KMS-11 (cell line): Measurements from ENCODE around the gene TMEM225B.
"Not testable (repeated sequence)": the region's sequence is repeated elsewhere in the genome, so short reads cannot be mapped to it uniquely, and the experiment has no call there.

ENCODE experiments used
- H2AFZ ChIP-seq: fragments of 200-600 bp; sonication (generic); 2 replicates; pipeline ENCODE4 v1.6.1; 2016; ENCODE audit warnings: antibody characterized with exemption, mixed run types, low read depth
- H3K27ac ChIP-seq: fragments of 200-600 bp; sonication (generic); 2 replicates; pipeline ENCODE4 v1.6.1; 2016; ENCODE audit warnings: mild to moderate bottlenecking, mixed run types
- H3K27me3 ChIP-seq: fragments of 200-600 bp; sonication (generic); 2 replicates; pipeline ENCODE4 v1.6.1; 2017; ENCODE audit warnings: mild to moderate bottlenecking, low read depth, mixed run types, moderate library complexity; ENCODE audit not compliant: insufficient read depth
- H3K36me3 ChIP-seq: fragments of 200-600 bp; sonication (generic); 2 replicates; pipeline ENCODE4 v1.6.1; 2017; ENCODE audit warnings: mild to moderate bottlenecking, mixed run types; ENCODE audit not compliant: insufficient read depth
- H3K4me1 ChIP-seq: fragments of 200-600 bp; sonication (generic); 2 replicates; pipeline ENCODE4 v1.6.1; 2016; ENCODE audit warnings: mild to moderate bottlenecking, low read depth, mixed run types; ENCODE audit not compliant: poor library complexity, severe bottlenecking
- H3K4me2 ChIP-seq: fragments of 200-600 bp; sonication (generic); 2 replicates; pipeline ENCODE4 v1.7.0; 2016; ENCODE audit warnings: mild to moderate bottlenecking, mixed run types
- H3K4me3 ChIP-seq: fragments of 200-600 bp; sonication (generic); IDR thresholded peaks from 2 replicates; pipeline ENCODE4 v1.6.1; 2017; ENCODE audit warnings: low read depth, low read length, mixed read lengths; ENCODE audit not compliant: insufficient read depth
- H3K79me2 ChIP-seq: fragments of 200-600 bp; sonication (generic); 2 replicates; pipeline ENCODE4 v1.6.1; 2016; ENCODE audit warnings: low read depth, mixed run types; ENCODE audit not compliant: insufficient read depth
- H3K9ac ChIP-seq: fragments of 200-600 bp; sonication (generic); 2 replicates; pipeline ENCODE4 v1.6.1; 2016; ENCODE audit warnings: mild to moderate bottlenecking, mixed run types
- H4K20me1 ChIP-seq: fragments of 200-600 bp; sonication (generic); 2 replicates; pipeline ENCODE4 v1.6.1; 2016; ENCODE audit warnings: mild to moderate bottlenecking, mixed run types; ENCODE audit not compliant: insufficient read depth
- TF ChIP-seq, protein P1 (sequence below): fragments of 200-600 bp; sonication (generic); conservative IDR thresholded peaks from 2 replicates; pipeline ENCODE4 v1.6.1; 2017; ENCODE audit warnings: low read depth, mild to moderate bottlenecking, antibody characterized with exemption, low read length, moderate library complexity, mixed read lengths

The TMEM225B gene

GRCh38 chr7:99644431-99644830 lies 46.4 kb downstream of the TMEM225B start:
- H3K27me3 ChIP-seq, result no peaks in the 10 kb centered on the region
- H2AFZ ChIP-seq, result no peak overlapping the region
- H3K79me2 ChIP-seq, result no peaks in the 10 kb centered on the region
- no peaks in the 10 kb centered on the region for H3K36me3 ChIP-seq
- no peaks in the 10 kb centered on the region for H3K4me1 ChIP-seq
- TF ChIP-seq, protein P1, sequence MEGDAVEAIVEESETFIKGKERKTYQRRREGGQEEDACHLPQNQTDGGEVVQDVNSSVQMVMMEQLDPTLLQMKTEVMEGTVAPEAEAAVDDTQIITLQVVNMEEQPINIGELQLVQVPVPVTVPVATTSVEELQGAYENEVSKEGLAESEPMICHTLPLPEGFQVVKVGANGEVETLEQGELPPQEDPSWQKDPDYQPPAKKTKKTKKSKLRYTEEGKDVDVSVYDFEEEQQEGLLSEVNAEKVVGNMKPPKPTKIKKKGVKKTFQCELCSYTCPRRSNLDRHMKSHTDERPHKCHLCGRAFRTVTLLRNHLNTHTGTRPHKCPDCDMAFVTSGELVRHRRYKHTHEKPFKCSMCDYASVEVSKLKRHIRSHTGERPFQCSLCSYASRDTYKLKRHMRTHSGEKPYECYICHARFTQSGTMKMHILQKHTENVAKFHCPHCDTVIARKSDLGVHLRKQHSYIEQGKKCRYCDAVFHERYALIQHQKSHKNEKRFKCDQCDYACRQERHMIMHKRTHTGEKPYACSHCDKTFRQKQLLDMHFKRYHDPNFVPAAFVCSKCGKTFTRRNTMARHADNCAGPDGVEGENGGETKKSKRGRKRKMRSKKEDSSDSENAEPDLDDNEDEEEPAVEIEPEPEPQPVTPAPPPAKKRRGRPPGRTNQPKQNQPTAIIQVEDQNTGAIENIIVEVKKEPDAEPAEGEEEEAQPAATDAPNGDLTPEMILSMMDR, result no peak
- no peak overlapping the region for H3K9ac ChIP-seq
- no peaks in the 10 kb centered on the region for H4K20me1 ChIP-seq
- no peak overlapping the region for H3K27ac ChIP-seq
- no peak overlapping the region for H3K4me2 ChIP-seq
- no peak overlapping the region for H3K4me3 ChIP-seq

GRCh38 chr7:99645590-99645989 lies 47.5 kb downstream of the TMEM225B start:
- Histone ChIP-seq H3K9ac (no peak overlapping the region), H3K4me1 (no peaks in the 10 kb centered on the region), H3K27me3 (no peaks in the 10 kb centered on the region), H3K4me2 (no peak overlapping the region), H4K20me1 (no peaks in the 10 kb centered on the region), H2AFZ (no peak overlapping the region), H3K27ac (no peak overlapping the region), H3K36me3 (no peaks in the 10 kb centered on the region), H3K4me3 (no peak overlapping the region), H3K79me2 (no peaks in the 10 kb centered on the region)
- TF ChIP-seq, protein P1, result no peak

DNA sequence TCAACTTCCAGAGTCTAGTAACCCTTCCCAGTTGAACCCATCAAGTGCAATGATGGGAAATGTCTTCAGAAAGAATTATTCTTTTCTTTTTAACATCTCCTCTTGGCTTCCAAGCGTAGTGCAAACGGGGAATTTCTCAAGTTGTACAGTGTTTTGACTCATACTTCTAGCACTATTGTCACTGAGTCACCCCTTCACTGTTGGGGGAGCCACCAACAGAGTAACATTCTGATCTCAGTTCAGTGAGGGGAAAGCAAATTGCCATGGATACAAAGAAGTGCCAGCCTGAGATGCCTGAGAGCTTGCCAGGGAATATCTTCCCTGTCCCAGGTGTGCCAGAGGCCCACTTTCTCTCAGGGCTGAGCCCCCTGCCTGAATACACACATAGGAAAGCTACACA lies 50.8 kb downstream of the TMEM225B start:
- Histone ChIP-seq H3K36me3 (no peaks in the 10 kb centered on the region), H3K4me2 (no peak overlapping the region)

DNA sequence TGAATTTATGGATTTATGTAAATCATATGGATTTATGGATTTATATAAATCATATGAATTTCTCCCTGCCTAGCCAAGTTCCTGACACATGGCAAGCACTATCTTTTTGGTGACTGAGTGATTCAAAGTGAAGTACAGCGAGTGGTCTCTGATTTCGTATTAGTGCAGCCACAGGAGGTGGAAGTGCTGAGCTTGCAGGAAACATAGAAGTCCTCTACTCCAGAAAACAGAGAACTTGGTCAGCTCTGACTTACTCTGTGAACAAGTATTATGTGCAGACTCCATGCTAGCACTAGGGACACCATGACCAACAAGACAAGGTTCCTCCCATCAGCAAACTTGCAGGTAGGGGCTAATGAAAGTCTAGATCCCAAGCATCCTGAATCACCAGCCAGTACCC lies 53.2 kb downstream of the TMEM225B start:
- TF ChIP-seq, protein P1, result no peak
- Histone ChIP-seq H3K4me3 (no peak overlapping the region), H3K4me1 (no peaks in the 10 kb centered on the region), H2AFZ (no peak overlapping the region), H4K20me1 (no peaks in the 10 kb centered on the region), H3K27ac (no peak overlapping the region), H3K9ac (no peak overlapping the region), H3K4me2 (no peak overlapping the region), H3K36me3 (no peaks in the 10 kb centered on the region), H3K79me2 (no peaks in the 10 kb centered on the region), H3K27me3 (no peaks in the 10 kb centered on the region)

More for the DNA sequence above, 50.8 kb downstream of the TMEM225B start:
- no peak overlapping the region for H3K4me3 ChIP-seq
- H3K79me2 ChIP-seq, result no peaks in the 10 kb centered on the region
- H3K27me3 ChIP-seq, result no peaks in the 10 kb centered on the region
- H4K20me1 ChIP-seq, result no peaks in the 10 kb centered on the region
- TF ChIP-seq, protein P1, result no peak
- no peak overlapping the region for H3K9ac ChIP-seq
- no peaks in the 10 kb centered on the region for H3K4me1 ChIP-seq
- H2AFZ ChIP-seq, result no peak overlapping the region
- H3K27ac ChIP-seq, result no peak overlapping the region

- no peak overlapping the region for H3K27ac ChIP-seq
- H3K4me2 ChIP-seq, result no peak overlapping the region
- TF ChIP-seq, protein P1, result no peak
- no peaks in the 10 kb centered on the region for H3K27me3 ChIP-seq
- no peak overlapping the region for H3K9ac ChIP-seq
- no peak overlapping the region for H2AFZ ChIP-seq
- no peaks in the 10 kb centered on the region for H3K36me3 ChIP-seq
- no peaks in the 10 kb centered on the region for H4K20me1 ChIP-seq
- H3K4me1 ChIP-seq, result no peaks in the 10 kb centered on the region
- no peaks in the 10 kb centered on the region for H3K79me2 ChIP-seq
- no peak overlapping the region for H3K4me3 ChIP-seq
Measured at GRCh38 chr7:99652671-99653070, 54.6 kb downstream of the TMEM225B start.

DNA sequence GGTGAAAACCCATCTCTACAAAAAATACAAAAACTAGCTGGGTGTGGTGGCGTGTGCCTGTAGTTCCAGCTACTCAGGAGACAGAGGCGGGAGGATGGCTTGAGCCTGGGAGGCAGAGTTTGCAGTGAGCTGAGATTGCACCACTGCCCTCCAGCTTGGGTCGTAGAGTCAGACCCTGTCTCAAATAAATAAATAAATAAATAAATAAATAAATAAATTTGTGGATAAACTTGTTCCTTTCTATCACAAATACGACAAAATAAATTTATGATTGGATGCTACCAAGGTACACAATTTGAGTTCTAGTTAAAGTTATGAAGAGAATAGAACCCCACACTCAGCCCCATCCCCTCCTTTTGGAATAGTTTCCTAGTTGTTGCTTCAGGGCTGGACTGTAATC lies 55.2 kb downstream of the TMEM225B start:
- not testable (repeated sequence) for H3K4me1 ChIP-seq, H3K4me2 ChIP-seq, H3K79me2 ChIP-seq, H3K9ac ChIP-seq, H3K4me3 ChIP-seq, H4K20me1 ChIP-seq, H3K27me3 ChIP-seq, H3K36me3 ChIP-seq, H3K27ac ChIP-seq, H2AFZ ChIP-seq
